ENCODE results near the gene CCR6. TPM values are rescaled to one million over a fixed set of nuclear protein-coding genes. Genes with fewer than 3 reads are reported as not detected.

Gene CCR6
- total and polyA plus RNA-seq, 2 of the 13 experiments (the other 11 are each of a cell fraction or from before 2014, with no cell fraction given), result 4.5 to 8.7 TPM

DNA sequence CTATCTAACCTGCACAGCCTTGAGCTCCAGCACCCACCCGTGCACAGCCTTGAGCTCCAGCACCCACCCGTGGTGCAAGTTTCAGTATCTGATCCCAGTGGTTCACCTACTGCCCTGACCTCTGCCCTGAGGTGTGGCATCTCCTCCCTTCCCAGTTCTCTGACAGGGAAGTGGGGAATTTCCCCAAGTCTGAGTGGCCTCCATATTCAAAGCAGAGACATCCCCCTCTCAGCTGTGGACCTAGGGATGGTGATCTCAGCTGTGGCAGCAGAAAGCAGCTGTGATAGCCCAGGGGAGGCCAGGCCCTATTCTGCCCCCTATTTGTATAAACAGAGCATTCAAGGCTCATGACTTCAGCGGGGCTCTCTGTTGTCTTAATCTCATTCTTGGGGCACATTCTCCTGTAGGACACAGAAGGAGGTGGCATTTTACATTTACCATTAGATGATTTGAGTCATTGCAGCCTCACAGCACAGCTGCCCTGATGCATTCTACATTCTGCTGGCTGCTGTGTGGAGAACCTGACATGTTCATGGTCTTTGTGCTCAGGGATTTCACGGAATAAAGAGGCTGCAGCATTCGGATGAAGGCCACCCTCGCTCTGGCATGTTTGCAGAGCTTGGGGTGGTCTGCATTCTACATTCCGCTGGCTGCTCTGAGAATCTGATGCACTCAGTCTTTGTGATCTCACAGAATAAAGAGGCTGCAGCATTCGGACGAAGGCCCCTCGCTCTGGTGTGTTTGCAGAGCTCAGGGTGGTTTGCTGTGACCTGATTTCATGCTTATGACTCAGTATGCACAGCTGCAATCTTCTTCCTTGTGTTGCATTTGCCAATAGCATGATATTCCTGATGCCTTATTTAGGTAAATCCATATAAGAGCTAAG is 17.9 kb downstream of the CCR6 start (continued):
- TF ChIP-seq, protein P1, sequence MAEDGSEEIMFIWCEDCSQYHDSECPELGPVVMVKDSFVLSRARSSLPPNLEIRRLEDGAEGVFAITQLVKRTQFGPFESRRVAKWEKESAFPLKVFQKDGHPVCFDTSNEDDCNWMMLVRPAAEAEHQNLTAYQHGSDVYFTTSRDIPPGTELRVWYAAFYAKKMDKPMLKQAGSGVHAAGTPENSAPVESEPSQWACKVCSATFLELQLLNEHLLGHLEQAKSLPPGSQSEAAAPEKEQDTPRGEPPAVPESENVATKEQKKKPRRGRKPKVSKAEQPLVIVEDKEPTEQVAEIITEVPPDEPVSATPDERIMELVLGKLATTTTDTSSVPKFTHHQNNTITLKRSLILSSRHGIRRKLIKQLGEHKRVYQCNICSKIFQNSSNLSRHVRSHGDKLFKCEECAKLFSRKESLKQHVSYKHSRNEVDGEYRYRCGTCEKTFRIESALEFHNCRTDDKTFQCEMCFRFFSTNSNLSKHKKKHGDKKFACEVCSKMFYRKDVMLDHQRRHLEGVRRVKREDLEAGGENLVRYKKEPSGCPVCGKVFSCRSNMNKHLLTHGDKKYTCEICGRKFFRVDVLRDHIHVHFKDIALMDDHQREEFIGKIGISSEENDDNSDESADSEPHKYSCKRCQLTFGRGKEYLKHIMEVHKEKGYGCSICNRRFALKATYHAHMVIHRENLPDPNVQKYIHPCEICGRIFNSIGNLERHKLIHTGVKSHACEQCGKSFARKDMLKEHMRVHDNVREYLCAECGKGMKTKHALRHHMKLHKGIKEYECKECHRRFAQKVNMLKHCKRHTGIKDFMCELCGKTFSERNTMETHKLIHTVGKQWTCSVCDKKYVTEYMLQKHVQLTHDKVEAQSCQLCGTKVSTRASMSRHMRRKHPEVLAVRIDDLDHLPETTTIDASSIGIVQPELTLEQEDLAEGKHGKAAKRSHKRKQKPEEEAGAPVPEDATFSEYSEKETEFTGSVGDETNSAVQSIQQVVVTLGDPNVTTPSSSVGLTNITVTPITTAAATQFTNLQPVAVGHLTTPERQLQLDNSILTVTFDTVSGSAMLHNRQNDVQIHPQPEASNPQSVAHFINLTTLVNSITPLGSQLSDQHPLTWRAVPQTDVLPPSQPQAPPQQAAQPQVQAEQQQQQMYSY (CRISPR knock-in tag; IDR thresholded peaks at IDR 0.05), result no peak
- TF ChIP-seq, protein P2, sequence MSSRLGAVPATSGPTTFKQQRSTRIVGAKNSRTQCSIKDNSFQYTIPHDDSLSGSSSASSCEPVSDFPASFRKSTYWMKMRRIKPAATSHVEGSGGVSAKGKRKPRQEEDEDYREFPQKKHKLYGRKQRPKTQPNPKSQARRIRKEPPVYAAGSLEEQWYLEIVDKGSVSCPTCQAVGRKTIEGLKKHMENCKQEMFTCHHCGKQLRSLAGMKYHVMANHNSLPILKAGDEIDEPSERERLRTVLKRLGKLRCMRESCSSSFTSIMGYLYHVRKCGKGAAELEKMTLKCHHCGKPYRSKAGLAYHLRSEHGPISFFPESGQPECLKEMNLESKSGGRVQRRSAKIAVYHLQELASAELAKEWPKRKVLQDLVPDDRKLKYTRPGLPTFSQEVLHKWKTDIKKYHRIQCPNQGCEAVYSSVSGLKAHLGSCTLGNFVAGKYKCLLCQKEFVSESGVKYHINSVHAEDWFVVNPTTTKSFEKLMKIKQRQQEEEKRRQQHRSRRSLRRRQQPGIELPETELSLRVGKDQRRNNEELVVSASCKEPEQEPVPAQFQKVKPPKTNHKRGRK (CRISPR knock-in tag; IDR thresholded peaks at IDR 0.05), result no peak
- TF ChIP-seq NCOA1 (CRISPR knock-in tag; IDR thresholded peaks at IDR 0.05), result no peak
- no peak for TF ChIP-seq ZNF75D (CRISPR knock-in tag; IDR thresholded peaks at IDR 0.05; ENCODE audit: borderline replicate concordance)
- TF ChIP-seq, protein P3, sequence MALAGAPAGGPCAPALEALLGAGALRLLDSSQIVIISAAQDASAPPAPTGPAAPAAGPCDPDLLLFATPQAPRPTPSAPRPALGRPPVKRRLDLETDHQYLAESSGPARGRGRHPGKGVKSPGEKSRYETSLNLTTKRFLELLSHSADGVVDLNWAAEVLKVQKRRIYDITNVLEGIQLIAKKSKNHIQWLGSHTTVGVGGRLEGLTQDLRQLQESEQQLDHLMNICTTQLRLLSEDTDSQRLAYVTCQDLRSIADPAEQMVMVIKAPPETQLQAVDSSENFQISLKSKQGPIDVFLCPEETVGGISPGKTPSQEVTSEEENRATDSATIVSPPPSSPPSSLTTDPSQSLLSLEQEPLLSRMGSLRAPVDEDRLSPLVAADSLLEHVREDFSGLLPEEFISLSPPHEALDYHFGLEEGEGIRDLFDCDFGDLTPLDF (CRISPR knock-in tag; IDR thresholded peaks at IDR 0.05), result peak; percentile 47; the same call in 1 of the 2 replicates
- TF ChIP-seq, protein P4, sequence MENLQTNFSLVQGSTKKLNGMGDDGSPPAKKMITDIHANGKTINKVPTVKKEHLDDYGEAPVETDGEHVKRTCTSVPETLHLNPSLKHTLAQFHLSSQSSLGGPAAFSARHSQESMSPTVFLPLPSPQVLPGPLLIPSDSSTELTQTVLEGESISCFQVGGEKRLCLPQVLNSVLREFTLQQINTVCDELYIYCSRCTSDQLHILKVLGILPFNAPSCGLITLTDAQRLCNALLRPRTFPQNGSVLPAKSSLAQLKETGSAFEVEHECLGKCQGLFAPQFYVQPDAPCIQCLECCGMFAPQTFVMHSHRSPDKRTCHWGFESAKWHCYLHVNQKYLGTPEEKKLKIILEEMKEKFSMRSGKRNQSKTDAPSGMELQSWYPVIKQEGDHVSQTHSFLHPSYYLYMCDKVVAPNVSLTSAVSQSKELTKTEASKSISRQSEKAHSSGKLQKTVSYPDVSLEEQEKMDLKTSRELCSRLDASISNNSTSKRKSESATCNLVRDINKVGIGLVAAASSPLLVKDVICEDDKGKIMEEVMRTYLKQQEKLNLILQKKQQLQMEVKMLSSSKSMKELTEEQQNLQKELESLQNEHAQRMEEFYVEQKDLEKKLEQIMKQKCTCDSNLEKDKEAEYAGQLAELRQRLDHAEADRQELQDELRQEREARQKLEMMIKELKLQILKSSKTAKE (CRISPR knock-in tag; IDR thresholded peaks at IDR 0.05; ENCODE audit: borderline replicate concordance), result 0 out of 2 replicates have a peak, but pooled peaks have one; percentile 48
- TF ChIP-seq NFIB (CRISPR knock-in tag; IDR thresholded peaks at IDR 0.05; ENCODE audit: borderline replicate concordance), result no peak
- TF ChIP-seq ZNF543 (CRISPR knock-in tag; IDR thresholded peaks at IDR 0.05), result no peak
- TF ChIP-seq SOX5 (CRISPR knock-in tag; IDR thresholded peaks at IDR 0.05; ENCODE audit: borderline replicate concordance), result peak; percentile 28; the same call in 1 of the 2 replicates
- peak; percentile 40; the same call in 1 of the 2 replicates for TF ChIP-seq ARHGAP35 (CRISPR knock-in tag; IDR thresholded peaks at IDR 0.05; ENCODE audit: borderline replicate concordance)
- TF ChIP-seq HMGA1 (CRISPR knock-in tag; conservative IDR thresholded peaks at IDR 0.05), result 0 out of 2 replicates have a peak, but pooled peaks have one; percentile 39
- TF ChIP-seq ZNF431 (CRISPR knock-in tag; IDR thresholded peaks at IDR 0.05; ENCODE audit: borderline replicate concordance, low read depth), result no peak

Measured in HepG2 (cell line).